Activated CD8-positive, alpha-beta T cell treated with anti-CD3 and anti-CD28 coated beads, Interleukin-2, amount 10 ng/mL, durations not matched to agents 7 days and 5 days (primary cell): ENCODE data around the gene MAN1B1. TPM values are rescaled to one million over a fixed set of nuclear protein-coding genes. Genes with fewer than 3 reads are reported as not detected.

ENCODE experiments used
- ATAC-seq: fragments of 150-1000 bp; cut with Tn5 transposase; one replicate; pipeline ENCODE4 v1.10.0; 2021; ENCODE audit warnings: moderate library complexity
- CTCF ChIA-PET: fragments of 350-600 bp; sonication (Branson Sonifier 250); formaldehyde crosslinking; loops from one replicate; lab custom pipeline; 2021; ENCODE audit warnings: antibody characterized with exemption; lab: Charles Lee
- POLR2A ChIA-PET: fragments of 350-600 bp; sonication (Branson Sonifier 250); formaldehyde crosslinking; loops from one replicate; lab custom pipeline; 2021; ENCODE audit warnings: antibody characterized with exemption; lab: Charles Lee
- DNase-seq: peaks from one replicate; pipeline ENCODE4 v3.0.0-alpha.2; 2020
- H3K27ac Mint-ChIP-seq: one replicate; pipeline ENCODE4 v1.8.0; 2021; ENCODE audit warnings: mild to moderate bottlenecking, mixed read lengths
- H3K27me3 Mint-ChIP-seq: one replicate; pipeline ENCODE4 v1.8.0; 2021; ENCODE audit warnings: low read depth, mixed read lengths
- H3K36me3 Mint-ChIP-seq: one replicate; pipeline ENCODE4 v1.8.0; 2021; ENCODE audit warnings: low read depth, mixed read lengths
- H3K4me1 Mint-ChIP-seq: one replicate; pipeline ENCODE4 v1.8.0; 2021; ENCODE audit warnings: low read depth, mixed read lengths
- H3K4me3 Mint-ChIP-seq: one replicate; pipeline ENCODE4 v1.8.0; 2021; ENCODE audit warnings: mild to moderate bottlenecking, mixed read lengths
- H3K9me3 Mint-ChIP-seq: one replicate; pipeline ENCODE4 v1.8.0; 2022; ENCODE audit warnings: mixed read lengths; ENCODE audit not compliant: insufficient read depth
- total RNA-seq, 2 experiments: library from RNA; stranded (reverse); gene quantifications; one replicate each; pipeline ENCODE4 v1.2.3, GENCODE V29; 2021

The MAN1B1 gene
- total RNA-seq: 10 to 100 TPM; 42.2 to 49.2 TPM

- ATAC-seq: peak; percentile 89
- Mint-ChIP-seq H3K4me1 (peaks cover 39% of the 10 kb centered on the region), H3K9me3 (no peaks in the 10 kb centered on the region), H3K36me3 (peaks cover 39% of the 10 kb centered on the region), H3K4me3 (peak within 1 kb of the TSS; percentile 90), H3K27me3 (no peaks in the 10 kb centered on the region), H3K27ac (peak within 1 kb of the TSS; percentile 94)
- peak; percentile 100 for DNase-seq
- POLR2A ChIA-PET: interaction anchor here (0.8 to 3.3 kb wide), 18 partner anchors 9 to 280 kb away, joined by 3 to 49 read pairs (median 6); partner anchors contain the start of genes CYSRT1, NELFB, RNF208 and RNF224
- CTCF ChIA-PET: interaction anchor here (0.6 to 5.0 kb wide), 14 partner anchors 9 to 153 kb away, joined by 3 to 67 read pairs (median 4); partner anchors contain the start of genes NPDC1, SAPCD2 and UAP1L1
Measured at GRCh38 chr9:137086531-137087408, at the start of gene MAN1B1. MAN1B1 (plus strand) TSS chr9:137086985; CDS start chr9:137087000, 15 bp downstream.

- CTCF ChIA-PET: interaction anchor here (1.0 to 4.3 kb wide), 6 partner anchors 8 to 249 kb away, joined by 3 to 146 read pairs (median 21); partner anchors contain the start of genes C8G and NPDC1
- Mint-ChIP-seq H3K9me3 (no peaks in the 10 kb centered on the region), H3K4me3 (no peak overlapping the region), H3K27me3 (no peaks in the 10 kb centered on the region), H3K36me3 (no peaks in the 10 kb centered on the region), H3K4me1 (peaks cover 32% of the 10 kb centered on the region), H3K27ac (no peak overlapping the region)
- POLR2A ChIA-PET: no interaction called here
- DNase-seq: no peak
- ATAC-seq: no peak
Measured at GRCh38 chr9:137037035-137037434, 49.8 kb upstream of the MAN1B1 start.

DNA sequence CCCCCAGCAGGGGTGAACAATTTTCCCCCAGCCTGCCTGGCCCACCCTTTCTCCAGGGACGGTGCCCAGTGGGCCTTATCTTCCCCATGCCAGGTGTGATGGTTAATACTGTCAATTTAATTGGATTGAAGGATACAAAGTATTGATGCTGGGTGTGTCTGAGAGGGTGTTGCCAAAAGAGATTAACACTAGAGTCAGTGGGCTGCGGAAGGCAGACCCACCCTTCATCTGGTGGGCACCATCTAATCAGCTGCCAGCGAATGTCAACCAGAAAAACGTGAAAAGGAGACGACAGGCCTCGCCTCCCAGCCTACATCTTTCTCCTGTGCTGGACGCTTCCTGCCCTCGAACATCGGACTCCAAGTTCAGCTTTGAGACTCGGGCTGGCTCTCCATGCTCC lies 49.3 kb upstream of the MAN1B1 start:
- Mint-ChIP-seq H3K4me1 (peaks cover 27% of the 10 kb centered on the region), H3K36me3 (no peaks in the 10 kb centered on the region), H3K4me3 (no peak overlapping the region), H3K27ac (no peak overlapping the region), H3K27me3 (no peaks in the 10 kb centered on the region), H3K9me3 (no peaks in the 10 kb centered on the region)
- POLR2A ChIA-PET: no interaction called here
- DNase-seq: no peak
- CTCF ChIA-PET: interaction anchor here (1.2 to 4.3 kb wide), 5 partner anchors 8 to 250 kb away, joined by 4 to 146 read pairs (median 35); partner anchors contain the start of genes C8G and NPDC1
- no peak for ATAC-seq

DNA sequence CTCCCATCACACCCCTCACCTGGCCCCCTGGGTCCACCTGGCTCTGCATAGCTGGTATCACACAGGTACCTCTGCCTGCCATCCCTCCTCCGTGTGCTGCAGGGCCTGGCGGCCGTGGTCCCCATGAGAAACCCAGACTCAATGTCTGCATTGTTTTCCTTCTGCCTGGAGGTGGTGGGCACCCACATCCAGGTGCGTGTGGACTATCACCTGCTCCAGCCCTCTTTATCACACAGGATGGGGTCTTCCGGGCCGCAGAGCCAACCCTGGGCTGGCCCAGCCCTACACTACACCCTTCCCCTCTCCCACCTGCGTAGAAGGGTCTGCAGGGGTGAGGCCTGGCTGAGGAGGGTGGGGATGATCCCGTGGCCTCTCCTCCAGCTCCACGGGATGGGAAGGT lies 47.9 kb upstream of the MAN1B1 start:
- no peak for ATAC-seq
- Mint-ChIP-seq H3K4me3 (no peak overlapping the region), H3K9me3 (no peaks in the 10 kb centered on the region), H3K27me3 (no peaks in the 10 kb centered on the region), H3K4me1 (peaks cover 18% of the 10 kb centered on the region), H3K36me3 (no peaks in the 10 kb centered on the region), H3K27ac (no peak overlapping the region)
- ChIA-PET POLR2A (no interaction called here), CTCF (interaction anchor here (1.7 kb wide), 1 partner anchor 10 kb away, joined by 7 read pairs; no protein-coding TSS in a partner anchor)
- DNase-seq: no peak

GRCh38 chr9:137039611-137040366 lies 47.0 kb upstream of the MAN1B1 start:
- ATAC-seq (no peak), DNase-seq (no peak)
- peaks cover 19% of the 10 kb centered on the region for H3K4me1 Mint-ChIP-seq
- no peak overlapping the region for H3K4me3 Mint-ChIP-seq
- peaks cover 2% of the 10 kb centered on the region for H3K27me3 Mint-ChIP-seq
- POLR2A ChIA-PET: no interaction called here
- no peak overlapping the region for H3K27ac Mint-ChIP-seq
- CTCF ChIA-PET: interaction anchor here (0.8 kb wide), 1 partner anchor 31 kb away, joined by 3 read pairs; the partner anchor contains the start of gene SAPCD2
- H3K36me3 Mint-ChIP-seq: no peaks in the 10 kb centered on the region
- no peaks in the 10 kb centered on the region for H3K9me3 Mint-ChIP-seq

DNA sequence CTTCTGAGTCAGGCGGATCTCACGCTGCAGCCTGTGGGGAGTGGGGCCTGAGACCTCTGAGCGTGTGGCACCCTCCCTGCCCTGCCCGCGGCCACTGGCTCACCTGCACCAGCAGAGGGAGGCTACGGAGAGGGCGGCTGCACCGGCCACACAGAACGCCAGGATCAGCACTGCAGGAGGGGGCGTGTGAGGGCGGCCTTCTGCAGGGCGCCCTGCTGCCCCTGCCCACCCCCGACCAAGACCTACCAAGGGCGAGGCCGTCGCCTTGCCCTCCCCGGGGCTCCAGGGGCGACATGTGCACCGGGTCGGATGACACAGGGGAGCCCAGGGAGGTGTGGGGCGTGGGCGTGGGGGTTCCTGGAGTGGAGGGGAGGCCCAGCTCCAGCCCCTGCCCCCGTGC lies 46.2 kb upstream of the MAN1B1 start:
- no peak for DNase-seq
- Mint-ChIP-seq H3K9me3 (no peaks in the 10 kb centered on the region), H3K27ac (no peak overlapping the region), H3K4me3 (no peak overlapping the region), H3K36me3 (no peaks in the 10 kb centered on the region), H3K4me1 (peaks cover 16% of the 10 kb centered on the region), H3K27me3 (peaks cover 7% of the 10 kb centered on the region)
- ChIA-PET POLR2A (no interaction called here), CTCF (no interaction called here)
- ATAC-seq: no peak

DNA sequence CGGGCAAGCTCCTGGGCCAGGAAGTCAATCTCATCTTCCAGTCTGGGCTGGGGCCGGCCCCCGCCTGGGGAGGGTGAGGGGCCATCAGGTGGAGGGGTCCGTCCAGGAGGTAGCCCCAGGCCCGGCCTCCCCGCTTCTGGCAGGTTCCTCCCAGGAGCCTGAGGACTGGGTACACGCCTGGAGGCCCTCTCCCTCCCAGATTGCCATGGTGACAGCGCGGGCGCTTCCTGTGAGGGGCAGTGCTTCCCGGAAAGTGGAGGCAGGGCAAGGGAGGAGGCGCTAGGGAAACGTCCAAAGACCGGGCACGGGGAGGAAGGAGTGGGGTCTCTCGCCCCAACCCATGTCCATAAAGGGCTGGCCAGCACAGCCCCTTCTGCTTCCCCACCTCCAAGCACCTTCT lies 45.7 kb upstream of the MAN1B1 start:
- ATAC-seq: no peak
- no peaks in the 10 kb centered on the region for H3K9me3 Mint-ChIP-seq
- peaks cover 7% of the 10 kb centered on the region for H3K27me3 Mint-ChIP-seq
- peaks cover 15% of the 10 kb centered on the region for H3K4me1 Mint-ChIP-seq
- H3K4me3 Mint-ChIP-seq: no peak overlapping the region
- no peak for DNase-seq
- ChIA-PET POLR2A (no interaction called here), CTCF (no interaction called here)
- H3K36me3 Mint-ChIP-seq: no peaks in the 10 kb centered on the region
- H3K27ac Mint-ChIP-seq: no peak overlapping the region

- Mint-ChIP-seq H3K4me1 (peaks cover 15% of the 10 kb centered on the region), H3K36me3 (no peaks in the 10 kb centered on the region), H3K4me3 (no peak overlapping the region), H3K27ac (no peak overlapping the region), H3K27me3 (peaks cover 14% of the 10 kb centered on the region), H3K9me3 (no peaks in the 10 kb centered on the region)
- ATAC-seq (no peak), DNase-seq (no peak)
- ChIA-PET POLR2A (no interaction called here), CTCF (interaction anchor here (0.7 to 2.2 kb wide), 2 partner anchors 13 to 25 kb away, joined by 3 to 10 read pairs; no protein-coding TSS in a partner anchor)
Measured at GRCh38 chr9:137042751-137043727, 43.7 kb upstream of the MAN1B1 start.

- CTCF ChIA-PET: interaction anchor here (1.5 to 2.2 kb wide), 4 partner anchors 9 to 24 kb away, joined by 4 to 13 read pairs (median 12); no protein-coding TSS in a partner anchor
- peaks cover 14% of the 10 kb centered on the region for H3K27me3 Mint-ChIP-seq
- no peaks in the 10 kb centered on the region for H3K9me3 Mint-ChIP-seq
- no peak overlapping the region for H3K4me3 Mint-ChIP-seq
- ATAC-seq (no peak), DNase-seq (no peak)
- peaks cover 15% of the 10 kb centered on the region for H3K4me1 Mint-ChIP-seq
- POLR2A ChIA-PET: interaction anchor here (1.4 kb wide), 1 partner anchor 26 kb away, joined by 5 read pairs; the partner anchor contains the start of gene SAPCD2
- no peaks in the 10 kb centered on the region for H3K36me3 Mint-ChIP-seq
- H3K27ac Mint-ChIP-seq: no peak overlapping the region
Measured at GRCh38 chr9:137044037-137044436, 42.7 kb upstream of the MAN1B1 start.

DNA sequence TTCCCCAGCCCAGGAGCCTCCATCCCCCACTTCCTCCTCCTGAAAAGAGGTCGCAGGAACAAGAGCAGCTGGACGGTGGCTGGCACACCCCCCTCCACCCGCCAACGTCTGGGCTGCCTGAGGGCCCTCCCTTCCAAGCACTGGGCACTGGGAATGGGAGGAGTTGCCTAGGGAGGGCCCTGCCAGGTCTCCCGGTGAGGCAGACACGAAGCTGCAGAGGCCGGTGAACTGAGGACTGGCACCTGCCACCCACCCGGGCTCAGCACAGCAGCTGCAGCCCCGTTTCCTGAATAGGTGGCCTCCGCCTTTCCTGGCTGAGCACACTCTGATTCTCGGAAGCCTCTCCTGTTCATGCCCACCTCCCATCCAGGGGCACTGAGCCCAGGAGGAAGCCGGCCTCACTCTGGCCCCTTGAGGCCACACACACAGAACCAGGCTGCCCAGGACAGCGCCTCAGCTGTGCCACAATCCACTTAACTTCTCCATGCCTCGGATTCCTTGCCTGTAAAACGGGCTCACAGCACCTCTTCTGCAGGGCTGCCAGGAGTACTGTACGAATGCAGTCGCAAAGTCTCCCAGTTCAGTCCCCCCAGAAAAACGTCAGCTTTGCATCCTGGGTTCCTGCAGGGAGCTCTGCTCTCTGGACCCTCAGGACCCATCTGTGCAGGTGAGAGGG lies 42.1 kb upstream of the MAN1B1 start:
- Mint-ChIP-seq H3K27ac (no peak overlapping the region), H3K4me1 (peaks cover 15% of the 10 kb centered on the region), H3K36me3 (no peaks in the 10 kb centered on the region), H3K4me3 (peak overlapping the region; percentile 71), H3K27me3 (peaks cover 18% of the 10 kb centered on the region), H3K9me3 (no peaks in the 10 kb centered on the region)
- ATAC-seq (no peak), DNase-seq (no peak)
- ChIA-PET POLR2A (interaction anchor here (0.8 to 1.4 kb wide), 2 partner anchors 10 to 26 kb away, joined by 3 to 5 read pairs; partner anchors contain the start of gene SAPCD2), CTCF (interaction anchor here (0.8 to 2.2 kb wide), 6 partner anchors 10 to 27 kb away, joined by 3 to 13 read pairs (median 7); no protein-coding TSS in a partner anchor)
